ENCODE results near the gene CDK15.

The CDK15 gene

GRCh38 chr2:201879996-201880395 is 73.7 kb downstream of the CDK15 start:
- DNase-seq: no peak

- DNase-seq: no peak
These were observed 74.2 kb downstream of the CDK15 start for GRCh38 chr2:201880579-201880978.

GRCh38 chr2:201880993-201881611 is 74.8 kb downstream of the CDK15 start:
- DNase-seq: no peak

- no peak for DNase-seq
These were observed 75.4 kb downstream of the CDK15 start for GRCh38 chr2:201881741-201882140.

- DNase-seq: no peak
These were observed 76.2 kb downstream of the CDK15 start for GRCh38 chr2:201882353-201883090.

- DNase-seq: peak; percentile 15
These were observed 77.5 kb downstream of the CDK15 start for GRCh38 chr2:201883606-201884369.

GRCh38 chr2:201886504-201886903 is 80.2 kb downstream of the CDK15 start:
- no peak for DNase-seq

- no peak for DNase-seq
These were observed 81.6 kb downstream of the CDK15 start for GRCh38 chr2:201887773-201888425.

- DNase-seq: peak; percentile 32
These were observed 82.1 kb downstream of the CDK15 start for GRCh38 chr2:201888426-201888800.

GRCh38 chr2:201890453-201890852 is 84.1 kb downstream of the CDK15 start:
- no peak for DNase-seq

- DNase-seq: no peak
These were observed 85.3 kb downstream of the CDK15 start for GRCh38 chr2:201891676-201892075.

- DNase-seq: peak; percentile 31
These were observed 86.2 kb downstream of the CDK15 start for GRCh38 chr2:201892516-201892915.

GRCh38 chr2:201900362-201900761 is 94.0 kb downstream of the CDK15 start:
- no peak for DNase-seq

- no peak for DNase-seq
These were observed 95.4 kb downstream of the CDK15 start for GRCh38 chr2:201901786-201902185.

- no peak for DNase-seq
These were observed 98.4 kb downstream of the CDK15 start for GRCh38 chr2:201904538-201905420.

- peak; percentile 24 for DNase-seq
These were observed 100.6 kb downstream of the CDK15 start for GRCh38 chr2:201906777-201907562.

GRCh38 chr2:201907563-201907881 is 101.2 kb downstream of the CDK15 start:
- no peak for DNase-seq

- DNase-seq: no peak
These were observed 102.6 kb downstream of the CDK15 start for GRCh38 chr2:201908901-201909300.

GRCh38 chr2:201909348-201909747 is 103.0 kb downstream of the CDK15 start:
- DNase-seq: no peak

- no peak for DNase-seq
These were observed 103.6 kb downstream of the CDK15 start for GRCh38 chr2:201909961-201910361.

GRCh38 chr2:201911372-201911771 is 105.0 kb downstream of the CDK15 start:
- DNase-seq: no peak

GRCh38 chr2:201913201-201913600 is 106.9 kb downstream of the CDK15 start:
- no peak for DNase-seq

All from DMS 273 treated with DMSO at 0.1 percent for 48 hours (cell line).